A673 (cell line): ENCODE results near the gene SPC24.

Source experiments
- EZH2 ChIP-seq: fragments of 200-600 bp; sonication (generic); IDR thresholded peaks from 2 replicates; pipeline ENCODE4 v1.6.1; 2017; ENCODE audit warnings: borderline replicate concordance, low read depth, mild to moderate bottlenecking, mixed read lengths, antibody characterized with exemption, low read length; ENCODE audit not compliant: poor library complexity, severe bottlenecking
- TF ChIP-seq, protein P1 (sequence below): fragments of 300-800, 200-600 bp; sonication (generic); conservative IDR thresholded peaks from 2 replicates; pipeline ENCODE4 v1.5.1; 2017; ENCODE audit warnings: low read depth, mild to moderate bottlenecking, antibody characterized with exemption, low read length, moderate library complexity, mixed read lengths

DNA sequence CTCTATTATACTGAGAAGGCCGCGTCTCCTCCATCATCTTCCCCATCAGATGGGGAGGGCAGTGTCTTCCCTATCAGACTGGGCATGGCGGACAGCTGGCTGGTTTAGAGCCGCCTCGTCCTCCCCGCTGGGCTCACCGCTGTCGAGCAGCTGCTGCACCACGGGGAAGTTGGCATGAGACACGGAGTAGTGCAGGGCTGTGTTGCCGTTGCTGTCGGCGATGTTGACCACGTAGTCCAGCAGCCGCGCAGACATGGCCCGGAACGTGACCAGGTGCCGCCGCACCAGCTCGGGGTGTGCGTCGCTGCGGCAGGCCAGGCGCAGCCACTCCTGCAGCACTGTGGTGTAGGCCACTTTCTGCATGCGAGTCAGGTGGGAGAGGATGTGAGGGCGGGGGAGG is 18.8 kb upstream of the SPC24 start:
- TF ChIP-seq, protein P1, sequence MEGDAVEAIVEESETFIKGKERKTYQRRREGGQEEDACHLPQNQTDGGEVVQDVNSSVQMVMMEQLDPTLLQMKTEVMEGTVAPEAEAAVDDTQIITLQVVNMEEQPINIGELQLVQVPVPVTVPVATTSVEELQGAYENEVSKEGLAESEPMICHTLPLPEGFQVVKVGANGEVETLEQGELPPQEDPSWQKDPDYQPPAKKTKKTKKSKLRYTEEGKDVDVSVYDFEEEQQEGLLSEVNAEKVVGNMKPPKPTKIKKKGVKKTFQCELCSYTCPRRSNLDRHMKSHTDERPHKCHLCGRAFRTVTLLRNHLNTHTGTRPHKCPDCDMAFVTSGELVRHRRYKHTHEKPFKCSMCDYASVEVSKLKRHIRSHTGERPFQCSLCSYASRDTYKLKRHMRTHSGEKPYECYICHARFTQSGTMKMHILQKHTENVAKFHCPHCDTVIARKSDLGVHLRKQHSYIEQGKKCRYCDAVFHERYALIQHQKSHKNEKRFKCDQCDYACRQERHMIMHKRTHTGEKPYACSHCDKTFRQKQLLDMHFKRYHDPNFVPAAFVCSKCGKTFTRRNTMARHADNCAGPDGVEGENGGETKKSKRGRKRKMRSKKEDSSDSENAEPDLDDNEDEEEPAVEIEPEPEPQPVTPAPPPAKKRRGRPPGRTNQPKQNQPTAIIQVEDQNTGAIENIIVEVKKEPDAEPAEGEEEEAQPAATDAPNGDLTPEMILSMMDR, result no peak
- TF ChIP-seq EZH2, result no peak
